Mammary epithelial cell (primary cell): Measurements from ENCODE around the gene NLRX1.

ENCODE experiments used
- EZH2 ChIP-seq: IDR thresholded peaks from 2 replicates; pipeline ENCODE4 v1.6.1; 2012; ENCODE audit warnings: low read length, inconsistent platforms, borderline replicate concordance
- TF ChIP-seq, protein P1 (sequence below), 2 donors: IDR thresholded peaks in 1 of 2; conservative IDR thresholded peaks in 1 of 2; 2 replicates each; pipeline ENCODE4 v1.5.1; 2011 to 2012; ENCODE audit warnings: inconsistent platforms in 2 of 2, low read length in 2 of 2, mild to moderate bottlenecking in 2 of 2, control low read depth in 1 of 2, low read depth in 1 of 2; ENCODE audit not compliant: insufficient read depth in 1 of 2; ENCODE audit errors: extremely low read depth in 1 of 2

DNA sequence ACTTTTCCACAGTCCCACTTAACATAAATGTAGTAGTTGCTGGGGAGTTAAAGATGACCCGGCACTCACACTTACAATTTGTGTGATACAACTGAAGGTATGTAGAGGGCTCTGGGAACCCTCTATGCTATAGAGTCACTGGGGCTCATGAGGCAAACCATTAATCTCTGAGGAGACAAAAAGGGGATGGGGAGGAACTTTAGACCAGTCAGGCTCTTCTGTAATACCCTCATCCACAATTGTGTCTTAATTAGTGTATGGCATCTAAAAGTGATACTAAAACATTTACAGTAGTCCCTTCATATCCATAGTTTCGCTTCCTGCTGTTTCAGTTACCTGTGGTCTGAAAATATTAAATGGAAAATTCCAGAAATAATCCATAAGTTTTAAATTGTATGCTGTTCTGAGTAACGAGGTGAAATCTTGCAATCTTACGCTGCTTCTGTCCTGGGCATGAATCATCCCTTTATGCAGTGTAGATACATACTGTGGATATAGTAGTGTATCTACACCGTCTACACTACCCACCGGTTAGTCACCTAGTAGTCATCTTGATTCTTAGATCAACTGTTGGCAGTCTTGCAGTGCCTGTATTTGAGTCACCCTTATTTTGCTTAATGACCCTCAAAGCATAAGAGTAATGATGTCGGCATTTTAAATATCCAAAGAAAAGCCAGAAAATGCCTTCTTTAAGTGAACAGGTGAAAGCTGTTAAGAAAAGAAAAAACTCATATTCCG, 49.8 kb downstream of the NLRX1 start:
- TF ChIP-seq, protein P1, sequence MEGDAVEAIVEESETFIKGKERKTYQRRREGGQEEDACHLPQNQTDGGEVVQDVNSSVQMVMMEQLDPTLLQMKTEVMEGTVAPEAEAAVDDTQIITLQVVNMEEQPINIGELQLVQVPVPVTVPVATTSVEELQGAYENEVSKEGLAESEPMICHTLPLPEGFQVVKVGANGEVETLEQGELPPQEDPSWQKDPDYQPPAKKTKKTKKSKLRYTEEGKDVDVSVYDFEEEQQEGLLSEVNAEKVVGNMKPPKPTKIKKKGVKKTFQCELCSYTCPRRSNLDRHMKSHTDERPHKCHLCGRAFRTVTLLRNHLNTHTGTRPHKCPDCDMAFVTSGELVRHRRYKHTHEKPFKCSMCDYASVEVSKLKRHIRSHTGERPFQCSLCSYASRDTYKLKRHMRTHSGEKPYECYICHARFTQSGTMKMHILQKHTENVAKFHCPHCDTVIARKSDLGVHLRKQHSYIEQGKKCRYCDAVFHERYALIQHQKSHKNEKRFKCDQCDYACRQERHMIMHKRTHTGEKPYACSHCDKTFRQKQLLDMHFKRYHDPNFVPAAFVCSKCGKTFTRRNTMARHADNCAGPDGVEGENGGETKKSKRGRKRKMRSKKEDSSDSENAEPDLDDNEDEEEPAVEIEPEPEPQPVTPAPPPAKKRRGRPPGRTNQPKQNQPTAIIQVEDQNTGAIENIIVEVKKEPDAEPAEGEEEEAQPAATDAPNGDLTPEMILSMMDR (conservative IDR thresholded peaks at IDR 0.05 in 1 of 2, IDR thresholded peaks at IDR 0.05 in 1 of 2; ENCODE audit: extremely low read depth in 1 of 2, insufficient read depth in 1 of 2, low read depth in 1 of 2, low read length in 2 of 2), result no peak
- TF ChIP-seq EZH2, result no peak
